ENCODE results near the gene EDN2.

EDN2 gene

GRCh38 chr1:41452704-41453290 lies 31.7 kb downstream of the EDN2 start:
- no peak for TF ChIP-seq GABPA (IDR thresholded peaks at IDR 0.05; ENCODE audit: low read depth)
- TF ChIP-seq SPI1 (IDR thresholded peaks at IDR 0.05; ENCODE audit: borderline replicate concordance, low read depth), result no peak
- H3K27ac ChIP-seq (replicated peaks), result no peak overlapping the region
- H3K4me3 ChIP-seq (replicated peaks; ENCODE audit: insufficient read depth, low read length), result no peak overlapping the region
- no peak for DNase-seq (ENCODE audit: low read depth in 1 of 2, low spot score in 1 of 2)
- no peaks in the 10 kb centered on the region for H3K27me3 ChIP-seq (ENCODE audit: insufficient read depth, poor library complexity, severe bottlenecking)

GRCh38 chr1:41450747-41451285 lies 33.7 kb downstream of the EDN2 start:
- no peaks in the 10 kb centered on the region for H3K27me3 ChIP-seq (ENCODE audit: insufficient read depth, poor library complexity, severe bottlenecking)
- no peak overlapping the region for H3K4me3 ChIP-seq (replicated peaks; ENCODE audit: insufficient read depth, low read length)
- no peak overlapping the region for H3K27ac ChIP-seq (replicated peaks)
- DNase-seq (ENCODE audit: low read depth in 1 of 2, low spot score in 1 of 2), result no peak
- TF ChIP-seq GABPA (IDR thresholded peaks at IDR 0.05; ENCODE audit: low read depth) (no peak), REST (IDR thresholded peaks at IDR 0.05; ENCODE audit: insufficient replicate concordance, low read depth) (no peak), CTCF (IDR thresholded peaks at IDR 0.05; ENCODE audit: insufficient read depth, low read length) (no peak), SPI1 (IDR thresholded peaks at IDR 0.05; ENCODE audit: borderline replicate concordance, low read depth) (no peak), POLR2AphosphoS5 (IDR thresholded peaks at IDR 0.05; ENCODE audit: low read depth) (no peak)

- H3K27ac ChIP-seq (replicated peaks), result no peak overlapping the region
- no peaks in the 10 kb centered on the region for H3K27me3 ChIP-seq (ENCODE audit: insufficient read depth, poor library complexity, severe bottlenecking)
- TF ChIP-seq POLR2AphosphoS5 (IDR thresholded peaks at IDR 0.05; ENCODE audit: low read depth) (no peak), SPI1 (IDR thresholded peaks at IDR 0.05; ENCODE audit: borderline replicate concordance, low read depth) (no peak), REST (IDR thresholded peaks at IDR 0.05; ENCODE audit: insufficient replicate concordance, low read depth) (no peak), GABPA (IDR thresholded peaks at IDR 0.05; ENCODE audit: low read depth) (no peak), CTCF (IDR thresholded peaks at IDR 0.05; ENCODE audit: insufficient read depth, low read length) (no peak)
- DNase-seq (ENCODE audit: low read depth in 1 of 2, low spot score in 1 of 2), result no peak
- no peak overlapping the region for H3K4me3 ChIP-seq (replicated peaks; ENCODE audit: insufficient read depth, low read length)
Observed at GRCh38 chr1:41449326-41449921, 35.1 kb downstream of the EDN2 start.

GRCh38 chr1:41448821-41449220 lies 35.7 kb downstream of the EDN2 start:
- H3K4me3 ChIP-seq (replicated peaks; ENCODE audit: insufficient read depth, low read length), result no peak overlapping the region
- no peaks in the 10 kb centered on the region for H3K27me3 ChIP-seq (ENCODE audit: insufficient read depth, poor library complexity, severe bottlenecking)
- H3K27ac ChIP-seq (replicated peaks), result no peak overlapping the region
- DNase-seq (ENCODE audit: low read depth in 1 of 2, low spot score in 1 of 2), result no peak
- TF ChIP-seq GABPA (IDR thresholded peaks at IDR 0.05; ENCODE audit: low read depth) (no peak), CTCF (IDR thresholded peaks at IDR 0.05; ENCODE audit: insufficient read depth, low read length) (no peak), SPI1 (IDR thresholded peaks at IDR 0.05; ENCODE audit: borderline replicate concordance, low read depth) (no peak), REST (IDR thresholded peaks at IDR 0.05; ENCODE audit: insufficient replicate concordance, low read depth) (no peak), POLR2AphosphoS5 (IDR thresholded peaks at IDR 0.05; ENCODE audit: low read depth) (no peak)

Measured in HL-60 (cell line).